Endothelial cell of umbilical vein (primary cell): ENCODE data around the gene ANG. TPM values are rescaled to one million over a fixed set of nuclear protein-coding genes. Genes with fewer than 3 reads are reported as not detected.

Experiments used
- BruUV-seq: library from RNA; stranded (reverse); fragments of 400-500 nt; replicated peaks from 2 replicates; lab custom pipeline; 2021; lab: Mats Ljungman, UMichigan
- CTCF ChIA-PET: fragments of 300-600, 350-600 bp; sonication (Branson Sonifier 250); formaldehyde crosslinking; loops from one replicate; lab custom pipeline; 2021; ENCODE audit warnings: antibody characterized with exemption, inconsistent platforms; lab: Charles Lee
- POLR2A ChIA-PET: fragments of 300-600, 350-600 bp; sonication (Branson Sonifier 250); formaldehyde crosslinking; loops from one replicate; lab custom pipeline; 2021; ENCODE audit warnings: antibody characterized with exemption, inconsistent platforms; lab: Charles Lee
- DNase-seq: peaks from one replicate; pipeline ENCODE4 v3.0.0-alpha.2; 2011; ENCODE audit warnings: low read depth, low spot score
- FAIRE-seq: peaks from 2 replicates; lab custom pipeline; 2011; peaks lifted over from hg19 to GRCh38; lab: Jason Lieb, UNC
- H2AFZ ChIP-seq: 2 replicates; pipeline ENCODE4 v1.6.0; 2012; ENCODE audit warnings: low read depth, low read length, control low read depth, inconsistent platforms
- H3K27ac ChIP-seq: 2 replicates; pipeline ENCODE4 v1.5.1; 2011; ENCODE audit warnings: low read depth, mild to moderate bottlenecking, control low read depth, low read length, moderate library complexity; ENCODE audit not compliant: insufficient read depth
- H3K27me3 ChIP-seq, 2 experiments: 2 replicates each; pipeline versions ENCODE4 v1.6.0 to v1.6.1; 2011; ENCODE audit warnings: low read length in 2 of 2, mixed read lengths in 1 of 2; ENCODE audit not compliant: control insufficient read depth in 2 of 2, insufficient read depth in 2 of 2
- H3K36me3 ChIP-seq, 2 experiments: 2 replicates in 1 of 2; 3 replicates in 1 of 2; pipeline ENCODE4 v1.5.1; 2011; ENCODE audit warnings: low read length in 2 of 2, mild to moderate bottlenecking in 1 of 2, moderate library complexity in 1 of 2; ENCODE audit not compliant: control insufficient read depth in 2 of 2, insufficient read depth in 2 of 2; ENCODE audit errors: extremely low read depth in 1 of 2
- H3K4me1 ChIP-seq: 3 replicates; pipeline ENCODE4 v1.5.1; 2011; ENCODE audit warnings: mild to moderate bottlenecking, low read length; ENCODE audit not compliant: control insufficient read depth, insufficient read depth; ENCODE audit errors: extremely low read depth
- H3K4me2 ChIP-seq: 2 replicates; pipeline ENCODE4 v1.6.1; 2011; ENCODE audit warnings: low read length, control low read depth, mixed read lengths; ENCODE audit not compliant: insufficient read depth
- H3K4me3 ChIP-seq, 3 experiments: fragments of 200-600 bp in 1 of 3; sonication (generic), shearing (Covaris generic) in 1 of 3; replicated peaks in 1 of 3; 2 replicates each; pipeline ENCODE4 v1.5.1; 2011 to 2016; ENCODE audit warnings: control low read depth in 3 of 3, low read length in 3 of 3, mild to moderate bottlenecking in 2 of 3, inconsistent platforms in 1 of 3, low read depth in 1 of 3, moderate library complexity in 1 of 3; ENCODE audit not compliant: insufficient read depth in 1 of 3
- H3K79me2 ChIP-seq: 2 replicates; pipeline ENCODE4 v1.6.0; 2012; ENCODE audit warnings: low read length, inconsistent platforms; ENCODE audit not compliant: control insufficient read depth, insufficient read depth
- H3K9ac ChIP-seq: replicated peaks from 2 replicates; pipeline ENCODE3; 2011; ENCODE audit warnings: low read length, control low read depth; ENCODE audit not compliant: insufficient read depth; ENCODE audit errors: extremely low read depth
- H3K9me1 ChIP-seq: replicated peaks from 3 replicates; pipeline ENCODE4 v1.6.0; 2011; ENCODE audit warnings: mild to moderate bottlenecking, low read length; ENCODE audit not compliant: control insufficient read depth, insufficient read depth; ENCODE audit errors: extremely low read depth
- H3K9me3 ChIP-seq: replicated peaks from 2 replicates; pipeline ENCODE4 v1.5.1; 2012; ENCODE audit warnings: low read length, inconsistent platforms; ENCODE audit not compliant: control insufficient read depth, insufficient read depth
- H4K20me1 ChIP-seq: replicated peaks from 2 replicates; pipeline ENCODE3; 2011; ENCODE audit warnings: mild to moderate bottlenecking, low read length; ENCODE audit not compliant: control insufficient read depth, insufficient read depth; ENCODE audit errors: extremely low read depth
- CTCF ChIP-seq, 2 donors: IDR thresholded peaks; 1 replicate in 1 of 2; 2 replicates in 1 of 2; pipeline ENCODE4 v1.5.1; 2011; ENCODE audit warnings: low read length in 2 of 2, mild to moderate bottlenecking in 2 of 2, moderate library complexity in 2 of 2, control low read depth in 1 of 2, inconsistent platforms in 1 of 2, low read depth in 1 of 2; ENCODE audit not compliant: insufficient read depth in 1 of 2; ENCODE audit errors: extremely low read depth in 1 of 2
- EZH2 ChIP-seq: IDR thresholded peaks from 2 replicates; pipeline ENCODE4 v1.6.1; 2012; ENCODE audit warnings: borderline replicate concordance, low read depth, mild to moderate bottlenecking, moderate library complexity, low read length, inconsistent platforms; ENCODE audit not compliant: severe bottlenecking
- FOS ChIP-seq: IDR thresholded peaks from 2 replicates; pipeline ENCODE4 v1.6.1; 2011; ENCODE audit warnings: mild to moderate bottlenecking, low read length, moderate library complexity, borderline replicate concordance; ENCODE audit not compliant: insufficient read depth
- GATA2 ChIP-seq: IDR thresholded peaks from 2 replicates; pipeline ENCODE4 v1.7.0; 2011; ENCODE audit warnings: low read depth, mild to moderate bottlenecking, moderate library complexity, mixed read lengths, low read length; ENCODE audit not compliant: insufficient read length, insufficient read depth
- JUN ChIP-seq: IDR thresholded peaks from 2 replicates; pipeline ENCODE4 v1.6.1; 2011; ENCODE audit warnings: borderline replicate concordance, low read depth; ENCODE audit not compliant: insufficient read length, insufficient read depth
- MAX ChIP-seq: IDR thresholded peaks from 2 replicates; pipeline ENCODE4 v1.6.1; 2011; ENCODE audit not compliant: insufficient read depth, insufficient read length
- MYC ChIP-seq: IDR thresholded peaks from one replicate; pipeline ENCODE4 v1.6.1; 2011; ENCODE audit warnings: mild to moderate bottlenecking, low read depth, low read length
- POLR2A ChIP-seq: IDR thresholded peaks from 2 replicates; pipeline ENCODE4 v1.6.1; 2012; ENCODE audit warnings: low read depth, mild to moderate bottlenecking, control low read depth, low read length
- POLR2AphosphoS5 ChIP-seq: IDR thresholded peaks from 2 replicates; pipeline ENCODE4 v1.6.1; 2012; ENCODE audit warnings: low read depth, mild to moderate bottlenecking, control low read depth, low read length, moderate library complexity; ENCODE audit not compliant: insufficient read depth
- dilution Hi-C: fragments of 300-500 bp; cut with MboI; formaldehyde crosslinking; loops from one replicate; pipeline ENCODE4 v1.15.0; 2019; ENCODE audit warnings: low sequenced_read_pairs; ENCODE audit not compliant: extremely low pct_ligation_motif_present
- intact Hi-C: fragments of 100-400 bp; cut with micrococcal nuclease; formaldehyde crosslinking; loops from one replicate; pipeline ENCODE4 v1.10.0; 2022
- polyA plus RNA-seq, 4 experiments: library from polyadenylated mRNA; depleted of rRNA in 3 of 4; stranded (reverse) in 3 of 4; unstranded in 1 of 4; fragments of >200 nt; gene quantifications; 2 replicates each; pipeline versions ENCODE4 v1.2.1 to v1.2.3, GENCODE V29; 2011 to 2012; ENCODE audit warnings: missing spikeins in 1 of 4
- total RNA-seq: library from RNA; stranded (reverse); gene quantifications from 2 replicates; pipeline ENCODE4 v1.2.3, GENCODE V29; 2021

ANG gene
- total and polyA plus RNA-seq, 2 donors (not counting 3 experiments of a cell fraction or from before 2014, with no cell fraction given): 6.2 to 11.2 TPM

GRCh38 chr14:20719777-20720176 lies 31.2 kb downstream of the ANG start:
- FAIRE-seq (no peak), DNase-seq (no peak)
- Histone ChIP-seq H3K9me1 (no peaks in the 10 kb centered on the region), H3K36me3 (no peaks in the 10 kb centered on the region), H3K9ac (no peak overlapping the region), H3K27me3 (peaks cover 12 to 22% of the 10 kb centered on the region in 2 experiments), H3K9me3 (no peaks in the 10 kb centered on the region), H3K4me1 (no peaks in the 10 kb centered on the region), H4K20me1 (no peaks in the 10 kb centered on the region), H2AFZ (no peak overlapping the region), H3K4me2 (no peak overlapping the region), H3K27ac (no peak overlapping the region), H3K4me3 (no peak overlapping the region), H3K79me2 (no peaks in the 10 kb centered on the region)
- POLR2A ChIA-PET: no interaction called here
- BruUV-seq: no TSS peak
- dilution Hi-C loops: no loop called here
- TF ChIP-seq MAX: no peak
- TF ChIP-seq FOS: no peak
- TF ChIP-seq JUN: no peak
- no peak for TF ChIP-seq POLR2AphosphoS5
- TF ChIP-seq POLR2A: no peak
- TF ChIP-seq EZH2: no peak
- TF ChIP-seq CTCF (IDR thresholded peaks at IDR 0.05; ENCODE audit: extremely low read depth in 1 of 2, insufficient read depth in 1 of 2, low read depth in 1 of 2, low read length in 2 of 2): no peak
- TF ChIP-seq MYC: no peak
- TF ChIP-seq GATA2: no peak
- intact Hi-C loops: no loop called here
- CTCF ChIA-PET: interaction anchor here (0.9 to 1.0 kb wide), 2 partner anchors 19 to 135 kb away, joined by 3 to 4 read pairs; no protein-coding TSS in a partner anchor
